ENCODE results near the gene RSL1D1.

- TF ChIP-seq RAD21 (IDR thresholded peaks at IDR 0.05; ENCODE audit: low read length) (no peak), YY1 (IDR thresholded peaks at IDR 0.05; ENCODE audit: low read depth) (no peak), TEAD4 (IDR thresholded peaks at IDR 0.05; ENCODE audit: borderline replicate concordance, insufficient read depth) (no peak), PBX3 (IDR thresholded peaks at IDR 0.05) (peak; percentile 13; the same call in 1 of the 2 replicates), SMC3 (IDR thresholded peaks at IDR 0.05; ENCODE audit: low read depth, low read length) (no peak), CTCF (IDR thresholded peaks at IDR 0.05) (no peak), TAF1 (IDR thresholded peaks at IDR 0.05; ENCODE audit: borderline replicate concordance, low read depth, low read length) (no peak), EP300 (IDR thresholded peaks at IDR 0.05; ENCODE audit: borderline replicate concordance in 1 of 2, low read depth in 1 of 2, low read length in 1 of 2) (no peak), RXRA (IDR thresholded peaks at IDR 0.05; ENCODE audit: borderline replicate concordance, low read depth) (0 out of 2 replicates have a peak, but pooled peaks have one; percentile 8), POLR2AphosphoS5 (IDR thresholded peaks at IDR 0.05; ENCODE audit: low read depth, low read length) (peak; percentile 49; the same call in 1 of the 2 replicates), FOXM1 (IDR thresholded peaks at IDR 0.05; ENCODE audit: low read depth) (no peak), RFX5 (IDR thresholded peaks at IDR 0.05; ENCODE audit: low read length) (no peak), JUND (IDR thresholded peaks at IDR 0.05) (no peak; the same call in 1 of the 2 replicates), MAX (IDR thresholded peaks at IDR 0.05; ENCODE audit: low read depth) (peak; percentile 53)
Measured at GRCh38 chr16:11835891-11836649, 15.3 kb downstream of the RSL1D1 start.
